A549 treated with dexamethasone at 1 μM for 4 hours (cell line): Measurements from ENCODE around the gene NOG. TPM values are rescaled to one million over a fixed set of nuclear protein-coding genes. Genes with fewer than 3 reads are reported as not detected.

Experiments
- total RNA-seq: library from RNA; stranded (reverse); fragments of 200-300 nt; extraction: Qiagen RNA extraction; gene quantifications from 5 replicates; pipeline ENCODE4 v1.2.3, GENCODE V29; 2022

The NOG gene
- 0.67 to 0.88 TPM (median 0.84 TPM) in 5 replicates for total RNA-seq

DNA sequence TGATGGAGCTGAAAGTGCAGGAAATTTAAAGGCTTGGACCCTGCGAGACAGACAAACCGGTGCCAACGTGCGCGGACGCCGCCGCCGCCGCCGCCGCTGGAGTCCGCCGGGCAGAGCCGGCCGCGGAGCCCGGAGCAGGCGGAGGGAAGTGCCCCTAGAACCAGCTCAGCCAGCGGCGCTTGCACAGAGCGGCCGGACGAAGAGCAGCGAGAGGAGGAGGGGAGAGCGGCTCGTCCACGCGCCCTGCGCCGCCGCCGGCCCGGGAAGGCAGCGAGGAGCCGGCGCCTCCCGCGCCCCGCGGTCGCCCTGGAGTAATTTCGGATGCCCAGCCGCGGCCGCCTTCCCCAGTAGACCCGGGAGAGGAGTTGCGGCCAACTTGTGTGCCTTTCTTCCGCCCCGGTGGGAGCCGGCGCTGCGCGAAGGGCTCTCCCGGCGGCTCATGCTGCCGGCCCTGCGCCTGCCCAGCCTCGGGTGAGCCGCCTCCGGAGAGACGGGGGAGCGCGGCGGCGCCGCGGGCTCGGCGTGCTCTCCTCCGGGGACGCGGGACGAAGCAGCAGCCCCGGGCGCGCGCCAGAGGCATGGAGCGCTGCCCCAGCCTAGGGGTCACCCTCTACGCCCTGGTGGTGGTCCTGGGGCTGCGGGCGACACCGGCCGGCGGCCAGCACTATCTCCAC, at the start of gene NOG:
NOG (plus strand) TSS at position 54 of the 674 bp plus-strand sequence; CDS start at position 579, 525 bp downstream.

Other genes with a start within 250 kb of the NOG start
- gene C17orf67, start 240.2 kb downstream of the NOG start, total RNA-seq = 1.5 to 2.3 TPM (median 1.8 TPM) in 5 replicates
- gene DGKE, start 240.5 kb downstream of the NOG start, total RNA-seq = 3.1 to 4.5 TPM (median 3.7 TPM) in 5 replicates